BE2C (cell line): ENCODE results near the gene NKTR.

Source experiments
- DNase-seq: peaks from one replicate; pipeline ENCODE4 v3.0.0-alpha.2; 2020
- H3K27me3 ChIP-seq: fragments of 250-450 bp; sonication (Bioruptor Pico); 2 replicates; pipeline ENCODE4 v1.5.1; 2020; ENCODE audit warnings: mild to moderate bottlenecking
- H3K36me3 ChIP-seq: fragments of 250-450 bp; sonication (Bioruptor Pico); 2 replicates; pipeline ENCODE4 v1.5.1; 2020; ENCODE audit warnings: mild to moderate bottlenecking
- H3K4me1 ChIP-seq: fragments of 250-450 bp; sonication (Bioruptor Pico); 2 replicates; pipeline ENCODE4 v1.5.1; 2020
- H3K4me3 ChIP-seq: 2 replicates; pipeline ENCODE4 v1.5.1; 2011; ENCODE audit warnings: low read depth, low read length
- H3K9me3 ChIP-seq: fragments of 250-450 bp; sonication (Bioruptor Pico); 2 replicates; pipeline ENCODE4 v1.5.1; 2020
- CTCF ChIP-seq: IDR thresholded peaks from 2 replicates; pipeline ENCODE4 v1.5.1; 2012; ENCODE audit warnings: mild to moderate bottlenecking, low read depth, low read length

NKTR gene

DNA sequence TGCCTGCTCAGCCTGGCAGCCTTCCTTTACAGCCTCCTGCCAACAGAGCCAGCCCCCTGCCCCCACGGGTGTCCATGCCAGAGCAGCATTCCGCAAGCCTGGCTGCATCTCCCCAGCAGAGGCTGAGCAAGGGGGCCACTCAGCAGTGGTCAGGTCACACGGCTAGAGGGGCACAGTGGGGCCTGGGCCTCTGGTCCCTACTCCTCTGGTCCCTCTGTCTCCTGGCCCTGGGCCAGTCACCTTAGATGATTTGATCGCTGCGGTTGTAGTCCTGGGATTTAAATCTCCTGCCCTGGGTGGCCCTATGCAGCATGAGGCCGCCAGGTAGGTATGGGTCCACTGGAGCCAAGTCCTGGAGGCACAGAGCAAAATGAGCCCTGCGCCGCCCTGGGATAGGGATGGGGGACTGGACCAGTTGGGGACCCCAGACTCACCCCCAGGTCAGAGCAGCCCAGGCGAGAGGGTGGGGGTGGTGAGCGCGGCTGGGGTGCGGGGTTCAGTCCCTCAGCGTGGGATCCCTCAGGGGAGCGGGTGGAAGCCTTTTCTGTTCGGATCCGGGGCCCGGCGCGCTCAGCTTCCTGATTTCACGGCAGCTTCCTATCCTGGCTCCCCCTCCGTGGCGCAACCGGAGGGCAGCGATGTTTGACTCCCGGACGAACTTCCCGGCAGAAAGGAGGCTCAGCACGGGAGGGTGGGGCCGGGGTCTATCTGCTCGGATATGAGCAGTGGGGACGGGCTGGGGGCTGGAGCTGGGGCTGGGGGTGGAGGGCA is 53.3 kb downstream of the NKTR start, which contains the start of gene ZBTB47:
Gene ZBTB47, plus strand, starts transcription at position 138 of the 771 bp plus-strand sequence. CDS start 4,659 bp downstream, outside the sequence.
- Histone ChIP-seq H3K4me3 (peak within 1 kb of the TSS; percentile 53), H3K4me1 (peaks cover 5% of the 10 kb centered on the region; the same call in 1 of the 2 replicates), H3K27me3 (no peaks in the 10 kb centered on the region), H3K36me3 (no peaks in the 10 kb centered on the region), H3K9me3 (no peaks in the 10 kb centered on the region)
- no peak for DNase-seq
- no peak for TF ChIP-seq CTCF

- peak; percentile 47 for DNase-seq
- no peak for TF ChIP-seq CTCF
- H3K4me3 ChIP-seq = peak overlapping the region; percentile 53
Observed at GRCh38 chr3:42654331-42655201, 54.1 kb downstream of the NKTR start.

GRCh38 chr3:42655331-42655888 is 54.9 kb downstream of the NKTR start:
- no peaks in the 10 kb centered on the region for H3K9me3 ChIP-seq
- H3K27me3 ChIP-seq = no peaks in the 10 kb centered on the region
- no peak for DNase-seq
- peaks cover 5% of the 10 kb centered on the region; the same call in 1 of the 2 replicates for H3K4me1 ChIP-seq
- H3K36me3 ChIP-seq = no peaks in the 10 kb centered on the region
- H3K4me3 ChIP-seq = no peak overlapping the region
- TF ChIP-seq CTCF = no peak

More at GRCh38 chr3:42654331-42655201, 54.1 kb downstream of the NKTR start:
- H3K4me1 ChIP-seq = peaks cover 5% of the 10 kb centered on the region; the same call in 1 of the 2 replicates
- H3K36me3 ChIP-seq = no peaks in the 10 kb centered on the region
- H3K9me3 ChIP-seq = no peaks in the 10 kb centered on the region
- no peaks in the 10 kb centered on the region for H3K27me3 ChIP-seq

- TF ChIP-seq CTCF = no peak
- DNase-seq = no peak
- H3K4me3 ChIP-seq = no peak overlapping the region
- peaks cover 5% of the 10 kb centered on the region; the same call in 1 of the 2 replicates for H3K4me1 ChIP-seq
- no peaks in the 10 kb centered on the region for H3K27me3 ChIP-seq
- H3K36me3 ChIP-seq = no peaks in the 10 kb centered on the region
- no peaks in the 10 kb centered on the region for H3K9me3 ChIP-seq
Observed at GRCh38 chr3:42655980-42656679, 55.6 kb downstream of the NKTR start.

GRCh38 chr3:42656680-42657610 is 56.5 kb downstream of the NKTR start:
- no peak for TF ChIP-seq CTCF

More at GRCh38 chr3:42656680-42657610, 56.5 kb downstream of the NKTR start:
- DNase-seq = no peak
- no peak overlapping the region for H3K4me3 ChIP-seq
- H3K36me3 ChIP-seq = no peaks in the 10 kb centered on the region
- H3K27me3 ChIP-seq = no peaks in the 10 kb centered on the region
- no peaks in the 10 kb centered on the region for H3K9me3 ChIP-seq
- H3K4me1 ChIP-seq = peaks cover 5% of the 10 kb centered on the region; the same call in 1 of the 2 replicates
